Thoracic aorta (tissue), 2 donors: ENCODE data around the gene ACTG1. TPM values are rescaled to one million over a fixed set of nuclear protein-coding genes. Genes with fewer than 3 reads are reported as not detected.

Experiments
- ATAC-seq: fragments of 150-250 bp; one replicate; pipeline ENCODE4 v1.8.0; 2017; ENCODE audit warnings: low read depth; ENCODE audit not compliant: insufficient number of reproducible peaks, low FRiP score
- DNase-seq: peaks from one replicate; pipeline ENCODE4 v3.0.0-alpha.2; 2020; ENCODE audit warnings: low spot score
- H3K27ac ChIP-seq, 2 donors: fragments of 200-600 bp; sonication (generic); 1 replicate in 1 of 2; 2 replicates in 1 of 2; pipeline ENCODE4 v1.5.1; 2016; ENCODE audit warnings: mild to moderate bottlenecking in 2 of 2, moderate library complexity in 2 of 2
- H3K27me3 ChIP-seq: fragments of 200-600 bp; sonication (generic); replicated peaks from 2 replicates; pipeline ENCODE4 v1.6.0; 2016; ENCODE audit warnings: mild to moderate bottlenecking; ENCODE audit not compliant: insufficient read depth
- H3K36me3 ChIP-seq: fragments of 200-600 bp; sonication (generic); one replicate; pipeline ENCODE4 v1.5.1; 2016
- H3K4me1 ChIP-seq, 2 donors: fragments of 200-600 bp; sonication (generic); 1 replicate in 1 of 2; 2 replicates in 1 of 2; pipeline versions ENCODE4 v1.5.1 to v1.6.0; 2016; ENCODE audit warnings: low read depth in 2 of 2, mild to moderate bottlenecking in 1 of 2; ENCODE audit not compliant: control insufficient read depth in 1 of 2
- H3K4me3 ChIP-seq: fragments of 200-600 bp; sonication (generic); 2 replicates; pipeline ENCODE4 v1.5.1; 2016; ENCODE audit warnings: mild to moderate bottlenecking
- H3K9me3 ChIP-seq: fragments of 200-600 bp; sonication (generic); 2 replicates; pipeline ENCODE4 v1.5.1; 2016
- CTCF ChIP-seq: fragments of 200-600 bp; sonication (generic); IDR thresholded peaks from one replicate; pipeline ENCODE4 v1.5.1; 2019; ENCODE audit warnings: antibody characterized with exemption
- total RNA-seq, 2 donors: library from RNA; depleted of rRNA; stranded (reverse); fragments of >200 nt; gene quantifications; one replicate each; pipeline versions ENCODE4 v1.1.0 to v1.2.3, GENCODE V29; 2016

The ACTG1 gene
- total RNA-seq, 2 donors from 2014 or later, result 4,421 to 4,935 TPM

DNA sequence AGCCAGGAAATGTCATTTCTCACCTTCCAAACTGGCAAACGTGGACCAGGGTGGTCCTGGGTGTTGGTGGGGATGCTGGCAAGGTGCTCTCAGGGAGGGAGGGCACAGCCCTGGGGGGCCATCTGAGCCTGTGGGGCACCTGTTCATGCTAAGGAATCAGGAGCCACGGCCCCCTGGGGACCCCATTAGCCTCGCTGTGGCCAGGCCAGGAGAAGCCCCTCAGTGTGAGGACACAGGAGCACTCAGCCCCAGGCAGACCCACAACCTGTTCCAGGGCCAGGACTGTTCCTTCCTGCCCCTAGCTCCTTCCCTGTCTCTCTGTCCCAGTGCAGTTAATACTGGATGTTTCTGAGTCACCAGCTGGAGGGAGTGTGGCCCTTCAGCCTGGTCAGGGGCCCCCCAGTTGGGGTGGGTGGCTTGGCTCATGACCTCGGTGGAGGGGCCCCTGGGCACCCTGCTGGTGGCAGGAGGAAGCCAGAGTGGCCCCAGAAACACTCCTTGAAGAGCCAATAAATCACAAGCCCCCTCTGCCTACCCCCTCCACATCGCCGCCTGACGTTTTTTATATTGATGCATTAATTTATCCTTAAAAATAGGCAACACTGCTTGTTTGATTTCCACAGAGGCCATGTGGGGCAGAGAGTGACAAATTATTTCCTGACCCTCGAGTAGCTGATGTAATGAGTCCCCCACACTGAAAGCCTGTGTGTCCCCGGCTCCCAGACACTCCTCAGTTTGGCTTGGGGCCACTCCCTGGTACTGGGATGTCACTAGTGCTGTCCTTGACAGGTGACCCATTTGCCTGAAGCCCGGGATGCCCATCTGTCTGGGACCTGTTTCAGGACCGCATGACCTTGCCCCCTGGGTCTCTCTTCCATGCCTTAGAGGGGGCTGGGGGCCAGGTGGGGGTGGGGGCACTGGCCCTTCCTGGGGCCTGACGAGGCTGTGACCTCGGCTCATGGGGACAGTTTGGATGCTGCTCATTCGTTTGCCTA, 22.3 kb downstream of the ACTG1 start:
- Histone ChIP-seq H3K4me3 (no peak overlapping the region), H3K4me1 (peaks cover 5 to 14% of the 10 kb centered on the region in 2 donors), H3K9me3 (no peaks in the 10 kb centered on the region), H3K27me3 (no peaks in the 10 kb centered on the region), H3K27ac (no peak overlapping the region), H3K36me3 (no peaks in the 10 kb centered on the region)
- no peak for TF ChIP-seq CTCF
- no peak for DNase-seq
- no peak for ATAC-seq

DNA sequence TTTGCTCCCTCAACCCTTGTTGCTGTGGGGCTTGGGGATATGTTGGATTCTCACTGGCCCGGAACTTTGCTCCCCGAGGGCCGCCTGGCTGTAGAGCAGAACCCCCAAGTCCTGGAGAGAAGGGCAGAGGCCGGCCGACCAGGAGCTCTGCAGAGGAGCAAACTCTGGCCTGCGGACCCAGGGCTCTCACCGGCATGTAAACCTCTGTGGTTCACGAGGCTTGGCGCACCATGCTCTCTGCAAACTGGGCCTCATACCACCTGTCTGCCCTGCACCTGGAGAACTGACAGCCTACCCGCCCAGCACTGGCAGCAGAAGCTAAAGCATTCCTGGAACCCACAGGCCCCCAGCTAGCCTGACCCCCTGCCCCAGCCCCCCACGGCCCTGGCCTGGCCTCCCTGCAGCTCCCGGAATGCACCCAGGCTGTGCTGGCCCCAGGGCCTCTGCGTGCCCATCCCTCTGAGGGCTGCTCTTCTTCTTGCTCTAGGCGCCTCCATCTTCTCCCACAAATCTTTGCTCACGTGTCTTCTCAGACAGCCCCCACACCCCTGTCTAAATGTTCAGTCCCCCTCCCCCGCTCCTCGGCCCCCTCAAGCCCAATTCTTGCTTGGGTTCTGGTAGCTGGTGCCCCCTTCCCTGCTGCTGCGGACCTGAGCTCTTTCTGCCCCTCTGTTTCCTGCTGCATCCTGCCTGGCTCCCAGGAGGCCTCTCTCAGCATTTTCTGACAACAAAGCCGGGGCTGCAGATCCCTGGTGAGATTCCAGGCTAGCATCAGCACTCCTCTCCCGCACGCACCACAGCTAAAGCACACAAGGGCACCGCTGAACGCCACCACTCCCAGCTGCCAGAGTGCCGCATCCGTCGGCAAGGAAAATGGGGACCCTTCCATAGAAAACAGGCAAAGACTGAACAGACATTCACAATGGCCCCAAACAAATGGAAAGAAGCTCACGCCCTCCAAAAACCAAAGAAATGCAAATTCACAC, 23.3 kb downstream of the ACTG1 start:
- Histone ChIP-seq H3K27me3 (no peaks in the 10 kb centered on the region), H3K27ac (no peak overlapping the region), H3K36me3 (no peaks in the 10 kb centered on the region), H3K4me3 (no peak overlapping the region), H3K4me1 (peaks cover 5 to 14% of the 10 kb centered on the region in 2 donors), H3K9me3 (no peaks in the 10 kb centered on the region)
- DNase-seq, result no peak
- no peak for TF ChIP-seq CTCF
- no peak for ATAC-seq

DNA sequence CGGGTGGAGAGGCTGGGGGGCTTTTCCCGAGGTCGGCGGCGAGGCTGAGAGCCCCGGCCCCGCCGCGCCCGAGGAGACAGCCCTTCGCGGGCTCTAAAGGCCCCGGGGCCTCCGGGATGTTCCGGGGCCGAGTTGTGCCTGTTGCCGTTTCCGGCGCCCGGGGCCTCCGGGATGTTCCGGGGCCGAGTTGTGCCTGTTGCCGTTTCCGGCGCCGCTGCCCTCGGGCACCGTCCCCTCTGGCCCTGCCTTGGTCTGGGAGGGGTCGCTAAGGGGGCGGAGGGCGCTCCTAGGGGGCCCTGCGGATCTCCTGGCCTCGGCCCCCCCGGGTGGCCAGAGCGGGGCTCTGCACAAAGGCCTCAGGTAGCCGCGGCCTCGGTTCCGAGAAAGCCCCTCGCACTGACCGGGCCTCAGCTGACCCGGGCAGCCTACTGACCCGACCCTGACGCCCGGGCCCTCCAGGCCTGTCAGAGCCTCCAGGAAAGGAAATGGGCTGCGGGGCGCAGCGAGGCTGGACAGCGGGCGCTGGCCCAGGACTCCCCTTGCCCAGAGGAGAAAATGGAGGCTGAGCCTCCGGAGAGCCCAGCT, 24.2 kb downstream of the ACTG1 start:
- Histone ChIP-seq H3K36me3 (no peaks in the 10 kb centered on the region), H3K9me3 (no peaks in the 10 kb centered on the region), H3K27me3 (no peaks in the 10 kb centered on the region), H3K4me3 (peak overlapping the region; percentile 89), H3K4me1 (peaks cover 8 to 21% of the 10 kb centered on the region in 2 donors), H3K27ac (peak overlapping the region; percentile 57 to 77)
- DNase-seq, result no peak
- no peak for TF ChIP-seq CTCF
- ATAC-seq, result no peak

DNA sequence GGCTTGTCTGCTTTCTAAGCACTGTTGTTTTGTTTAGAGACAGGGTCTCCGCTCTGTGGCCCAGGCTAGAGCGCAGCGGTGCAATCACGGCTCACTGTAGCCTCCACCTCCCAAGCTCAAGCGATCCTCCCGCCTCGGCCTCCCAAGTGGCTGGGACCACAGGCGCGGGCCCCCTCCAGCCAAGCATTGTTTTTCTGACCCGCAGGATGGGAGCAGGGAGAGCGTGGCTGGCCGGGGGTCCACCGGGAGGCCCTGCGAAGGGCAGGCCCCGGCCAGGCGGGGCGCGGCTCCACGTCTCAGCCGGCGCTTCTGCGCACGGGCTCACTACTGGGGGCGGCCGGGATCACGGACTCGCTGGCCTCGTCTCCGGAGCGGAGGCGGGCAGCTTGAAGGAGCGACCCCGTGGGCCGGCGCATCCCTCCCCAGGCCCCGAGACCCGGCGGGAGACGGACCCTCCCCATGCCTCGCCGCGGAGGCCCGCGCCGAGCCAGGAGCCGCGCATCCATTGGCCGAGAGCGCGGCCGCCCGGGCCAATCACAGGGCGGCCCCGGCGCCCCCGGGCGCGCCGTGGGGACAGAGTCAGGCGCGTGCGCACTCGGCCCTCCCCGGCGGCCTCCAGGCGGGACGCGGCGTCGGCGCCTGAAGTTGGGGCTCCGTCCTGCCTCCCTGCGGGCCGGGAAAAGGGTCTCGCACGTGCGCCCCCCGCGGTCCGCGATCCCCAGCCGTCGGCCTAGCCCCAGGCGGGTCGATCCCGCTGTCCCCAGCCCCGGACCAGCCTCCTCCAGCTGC, 24.9 kb downstream of the ACTG1 start:
- Histone ChIP-seq H3K9me3 (no peaks in the 10 kb centered on the region), H3K36me3 (no peaks in the 10 kb centered on the region), H3K27me3 (no peaks in the 10 kb centered on the region), H3K4me1 (peaks cover 8 to 26% of the 10 kb centered on the region in 2 donors), H3K4me3 (peak overlapping the region; percentile 89), H3K27ac (peak overlapping the region; percentile 57 to 77)
- DNase-seq, result no peak
- peak; percentile 64 for ATAC-seq
- TF ChIP-seq CTCF, result no peak
